Fibroblast of lung (primary cell): Measurements from ENCODE around the gene PDZD4. TPM values are rescaled to one million over a fixed set of nuclear protein-coding genes. Genes with fewer than 3 reads are reported as not detected.

Experiments used
- DNase-seq, 2 donors: peaks; one replicate each; pipeline versions ENCODE4 v3.0.0 to v3.0.0-alpha.2; 2010; ENCODE audit warnings: low read depth in 2 of 2
- H2AFZ ChIP-seq: 2 replicates; pipeline ENCODE4 v1.5.1; 2012; ENCODE audit warnings: low read length, control low read depth, inconsistent platforms
- H3K27ac ChIP-seq: 2 replicates; pipeline ENCODE4 v1.5.1; 2011; ENCODE audit warnings: low read length, control low read depth; ENCODE audit not compliant: insufficient read depth
- H3K27me3 ChIP-seq: 2 replicates; pipeline ENCODE4 v1.5.1; 2011; ENCODE audit warnings: mild to moderate bottlenecking, low read length; ENCODE audit not compliant: control insufficient read depth, insufficient read depth
- H3K36me3 ChIP-seq: 2 replicates; pipeline ENCODE4 v1.5.1; 2011; ENCODE audit warnings: low read length; ENCODE audit not compliant: control insufficient read depth, insufficient read depth
- H3K4me1 ChIP-seq: 2 replicates; pipeline ENCODE4 v1.5.1; 2011; ENCODE audit warnings: low read length; ENCODE audit not compliant: control insufficient read depth, insufficient read depth; ENCODE audit errors: extremely low read depth
- H3K4me2 ChIP-seq: 2 replicates; pipeline ENCODE4 v1.5.1; 2011; ENCODE audit warnings: low read length, control low read depth; ENCODE audit not compliant: insufficient read depth; ENCODE audit errors: extremely low read depth
- H3K4me3 ChIP-seq, 4 experiments: fragments of 200-600 bp in 1 of 4; sonication (generic) in 1 of 4; replicated peaks in 1 of 4; 2 replicates each; pipeline ENCODE4 v1.5.1; 2011 to 2016; ENCODE audit warnings: low read length in 4 of 4, low read depth in 3 of 4, mild to moderate bottlenecking in 3 of 4, control low read depth in 2 of 4, inconsistent platforms in 1 of 4, mixed read lengths in 1 of 4; ENCODE audit not compliant: insufficient read depth in 1 of 4; ENCODE audit errors: control extremely low read depth in 1 of 4
- H3K79me2 ChIP-seq: 2 replicates; pipeline ENCODE4 v1.5.1; 2012; ENCODE audit warnings: mild to moderate bottlenecking, low read length, inconsistent platforms; ENCODE audit not compliant: control insufficient read depth, insufficient read depth
- H3K9ac ChIP-seq: 2 replicates; pipeline ENCODE4 v1.5.1; 2011; ENCODE audit warnings: mild to moderate bottlenecking, low read length, control low read depth; ENCODE audit not compliant: insufficient read depth
- H3K9me3 ChIP-seq: 2 replicates; pipeline ENCODE4 v1.5.1; 2012; ENCODE audit warnings: low read depth, low read length; ENCODE audit not compliant: control insufficient read depth, insufficient read depth
- H4K20me1 ChIP-seq: 2 replicates; pipeline ENCODE4 v1.5.1; 2011; ENCODE audit warnings: low read length; ENCODE audit not compliant: control insufficient read depth, insufficient read depth; ENCODE audit errors: extremely low read depth
- EZH2 ChIP-seq: IDR thresholded peaks from 2 replicates; pipeline ENCODE4 v1.5.1; 2012; ENCODE audit warnings: low read length, control low read depth, mild to moderate bottlenecking; ENCODE audit errors: missing control alignments
- polyA plus RNA-seq, 2 donors: library from polyadenylated mRNA; depleted of rRNA in 1 of 2; stranded (reverse) in 1 of 2; unstranded in 1 of 2; fragments of >200 nt; gene quantifications; 2 replicates each; pipeline ENCODE4 v1.2.1, GENCODE V29; 2011 to 2012; ENCODE audit warnings: missing spikeins in 1 of 2
- total RNA-seq: library from RNA; depleted of rRNA; stranded (reverse); fragments of >200 nt; gene quantifications from 2 replicates; pipeline ENCODE4 v1.2.1, GENCODE V29; 2014
- TF ChIP-seq, protein P1 (sequence below), 2 donors: IDR thresholded peaks in 1 of 2; conservative IDR thresholded peaks in 1 of 2; 1 replicate in 1 of 2; 2 replicates in 1 of 2; pipeline ENCODE4 v1.5.1; 2011 to 2012; ENCODE audit warnings: low read length in 2 of 2, control low read depth in 1 of 2, inconsistent platforms in 1 of 2, low read depth in 1 of 2, mild to moderate bottlenecking in 1 of 2

Gene PDZD4
- total and polyA plus RNA-seq, 2 donors (not counting 1 experiment from before 2014, with no cell fraction given): under 0.01 to 0.10 TPM

DNA sequence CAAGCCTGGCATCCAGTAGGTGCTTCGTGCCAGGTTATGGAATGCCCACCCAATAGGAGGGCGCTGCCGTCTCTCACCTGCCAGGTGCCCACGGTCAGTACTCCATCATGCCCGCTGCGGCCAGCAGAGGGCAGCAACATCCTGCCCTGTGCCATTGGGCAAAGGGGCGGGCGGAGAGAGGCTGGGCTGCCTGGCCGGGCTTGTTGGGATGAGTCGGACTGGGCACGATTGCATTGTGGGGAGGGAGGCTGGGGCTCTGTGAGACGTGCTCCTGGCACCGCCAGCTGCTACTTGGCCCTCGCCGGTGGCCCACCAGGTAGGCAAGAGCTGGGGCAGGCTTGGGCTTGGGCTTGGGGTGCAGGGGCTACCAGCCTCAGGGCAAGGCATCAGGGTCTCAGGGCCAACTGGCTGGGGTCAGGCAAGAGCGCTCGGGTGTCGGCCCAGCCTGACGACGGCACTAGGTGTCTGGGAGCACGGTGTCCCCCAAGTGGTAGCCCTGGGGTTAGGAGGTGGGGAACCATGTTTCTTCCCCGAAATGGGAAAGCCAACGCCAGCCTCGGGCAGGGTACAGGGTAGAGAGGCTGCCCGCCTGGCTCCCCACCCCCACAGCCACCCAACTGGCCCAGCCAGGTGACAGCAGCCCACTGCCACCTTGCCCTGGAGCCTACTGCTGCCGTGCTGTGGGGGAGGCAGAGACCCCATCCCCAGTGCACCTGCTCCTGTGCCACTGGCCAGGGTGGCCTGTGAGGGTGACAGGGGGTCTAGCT is 66.2 kb downstream of the PDZD4 start, which contains the start of gene PLXNB3:
PLXNB3 (plus strand) TSS at position 261 of the 767 bp plus-strand sequence. CDS start 1,287 bp downstream, outside the sequence.
- Histone ChIP-seq H3K27ac (no peak within 1 kb of the TSS), H3K9ac (peak within 1 kb of the TSS; percentile 16), H4K20me1 (no peaks in the 10 kb centered on the region), H3K4me3 (peak within 1 kb of the TSS in 1 of 4 experiments; percentile 48), H3K79me2 (no peaks in the 10 kb centered on the region), H3K36me3 (no peaks in the 10 kb centered on the region), H3K4me1 (peaks cover 3% of the 10 kb centered on the region), H3K27me3 (no peaks in the 10 kb centered on the region), H2AFZ (no peak within 1 kb of the TSS), H3K4me2 (peak within 1 kb of the TSS; percentile 44), H3K9me3 (no peaks in the 10 kb centered on the region)
- peak; percentile 55 to 59 for DNase-seq
- no peak for TF ChIP-seq EZH2
- TF ChIP-seq, protein P1, sequence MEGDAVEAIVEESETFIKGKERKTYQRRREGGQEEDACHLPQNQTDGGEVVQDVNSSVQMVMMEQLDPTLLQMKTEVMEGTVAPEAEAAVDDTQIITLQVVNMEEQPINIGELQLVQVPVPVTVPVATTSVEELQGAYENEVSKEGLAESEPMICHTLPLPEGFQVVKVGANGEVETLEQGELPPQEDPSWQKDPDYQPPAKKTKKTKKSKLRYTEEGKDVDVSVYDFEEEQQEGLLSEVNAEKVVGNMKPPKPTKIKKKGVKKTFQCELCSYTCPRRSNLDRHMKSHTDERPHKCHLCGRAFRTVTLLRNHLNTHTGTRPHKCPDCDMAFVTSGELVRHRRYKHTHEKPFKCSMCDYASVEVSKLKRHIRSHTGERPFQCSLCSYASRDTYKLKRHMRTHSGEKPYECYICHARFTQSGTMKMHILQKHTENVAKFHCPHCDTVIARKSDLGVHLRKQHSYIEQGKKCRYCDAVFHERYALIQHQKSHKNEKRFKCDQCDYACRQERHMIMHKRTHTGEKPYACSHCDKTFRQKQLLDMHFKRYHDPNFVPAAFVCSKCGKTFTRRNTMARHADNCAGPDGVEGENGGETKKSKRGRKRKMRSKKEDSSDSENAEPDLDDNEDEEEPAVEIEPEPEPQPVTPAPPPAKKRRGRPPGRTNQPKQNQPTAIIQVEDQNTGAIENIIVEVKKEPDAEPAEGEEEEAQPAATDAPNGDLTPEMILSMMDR (conservative IDR thresholded peaks at IDR 0.05 in 1 of 2, IDR thresholded peaks at IDR 0.05 in 1 of 2; ENCODE audit: low read depth in 1 of 2, low read length in 2 of 2): peak; percentile 65 to 68

DNA sequence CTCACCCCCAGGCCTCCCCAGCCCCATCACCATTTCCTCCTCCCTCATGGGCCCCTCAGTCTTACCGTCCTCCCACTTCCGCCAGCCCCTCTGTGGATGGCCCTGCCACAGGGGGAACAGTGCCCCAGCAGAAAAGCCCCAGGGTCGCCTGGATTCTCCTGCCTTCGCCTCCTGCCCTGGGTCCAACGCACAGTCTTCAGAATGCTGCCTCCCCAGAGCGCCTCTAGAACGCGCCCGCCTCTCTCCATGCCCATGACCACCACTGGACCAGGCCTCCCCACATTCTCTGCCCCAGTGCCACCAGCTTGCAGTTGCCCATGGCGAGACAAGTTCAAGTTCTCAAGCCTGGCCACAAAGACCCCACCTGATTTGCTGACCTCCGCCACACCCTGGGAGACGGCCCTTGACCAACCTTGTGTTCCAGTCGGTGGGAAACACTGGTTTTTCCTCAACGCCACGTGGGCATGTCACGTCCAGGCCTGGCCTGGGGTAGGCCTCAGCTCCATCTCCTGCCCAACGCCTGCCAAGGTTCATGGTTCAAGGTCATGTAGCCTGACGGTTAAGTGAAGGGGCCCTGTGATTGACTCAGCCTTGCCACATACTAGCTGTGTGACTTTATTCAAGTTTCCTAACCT is 66.9 kb downstream of the PDZD4 start:
- Histone ChIP-seq H4K20me1 (no peaks in the 10 kb centered on the region), H3K4me2 (no peak overlapping the region), H3K79me2 (no peaks in the 10 kb centered on the region), H3K9ac (no peak overlapping the region), H3K4me3 (no peak overlapping the region), H3K36me3 (no peaks in the 10 kb centered on the region), H3K27ac (no peak overlapping the region), H2AFZ (no peak overlapping the region), H3K4me1 (peaks cover 3% of the 10 kb centered on the region), H3K9me3 (no peaks in the 10 kb centered on the region), H3K27me3 (no peaks in the 10 kb centered on the region)
- TF ChIP-seq, protein P1 (conservative IDR thresholded peaks at IDR 0.05 in 1 of 2, IDR thresholded peaks at IDR 0.05 in 1 of 2; ENCODE audit: low read depth in 1 of 2, low read length in 2 of 2): no peak
- TF ChIP-seq EZH2: no peak
- no peak for DNase-seq

DNA sequence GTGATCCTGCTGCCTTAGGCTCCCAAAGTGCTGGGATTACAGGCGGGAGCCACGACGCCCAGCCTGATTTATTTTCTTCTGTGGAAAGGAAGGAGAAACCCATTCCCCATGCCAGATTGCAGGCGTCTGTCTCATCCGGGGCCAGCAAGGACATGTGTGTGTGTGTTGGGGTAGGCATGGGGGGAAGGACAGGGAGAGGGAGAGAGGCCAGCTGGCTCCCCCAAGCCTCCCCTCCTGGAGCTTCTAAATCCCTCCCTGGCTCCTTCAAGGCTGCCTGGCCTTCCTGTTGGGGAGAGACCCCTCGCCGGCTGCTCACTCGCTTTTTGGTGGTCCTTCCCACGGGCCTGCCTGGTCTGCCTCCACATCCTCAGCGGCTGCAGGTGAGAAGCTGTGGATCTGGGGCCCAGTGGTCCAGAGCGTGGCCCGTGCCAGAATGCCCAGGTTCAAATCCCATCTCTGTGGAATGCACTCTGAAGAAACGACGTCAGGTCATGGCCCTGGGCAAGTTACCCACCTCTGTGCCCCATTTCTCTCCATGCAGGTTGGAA is 67.6 kb downstream of the PDZD4 start:
- Histone ChIP-seq H3K36me3 (no peaks in the 10 kb centered on the region), H3K4me1 (peaks cover 3% of the 10 kb centered on the region), H3K27me3 (no peaks in the 10 kb centered on the region), H3K79me2 (no peaks in the 10 kb centered on the region), H2AFZ (no peak overlapping the region), H3K4me2 (no peak overlapping the region), H3K9me3 (no peaks in the 10 kb centered on the region), H4K20me1 (no peaks in the 10 kb centered on the region), H3K9ac (no peak overlapping the region), H3K27ac (no peak overlapping the region), H3K4me3 (no peak overlapping the region)
- TF ChIP-seq, protein P1 (conservative IDR thresholded peaks at IDR 0.05 in 1 of 2, IDR thresholded peaks at IDR 0.05 in 1 of 2; ENCODE audit: low read depth in 1 of 2, low read length in 2 of 2): no peak
- TF ChIP-seq EZH2: no peak
- no peak for DNase-seq
